ENCODE data around the gene REPS1.
A peak's percentile ranks its signal among the peaks of the same experiment; 100 is the strongest.
"Not testable (repeated sequence)": the region's sequence is repeated elsewhere in the genome, so short reads cannot be mapped to it uniquely, and the experiment has no call there.

REPS1 gene

GRCh38 chr6:138971601-138972000, 16.5 kb downstream of the REPS1 start:
- FAIRE-seq (no peak), DNase-seq (ENCODE audit: low spot score) (no peak)

- DNase-seq (ENCODE audit: low spot score): no peak
- no peak for FAIRE-seq
Observed at GRCh38 chr6:138970856-138971425, 17.1 kb downstream of the REPS1 start.

- DNase-seq (ENCODE audit: low spot score) (no peak), FAIRE-seq (no peak)
Observed at GRCh38 chr6:138970159-138970558, 17.9 kb downstream of the REPS1 start.

GRCh38 chr6:138966870-138967269, 21.2 kb downstream of the REPS1 start:
- no peak for FAIRE-seq
- DNase-seq (ENCODE audit: low spot score): no peak

- DNase-seq (ENCODE audit: low spot score) (no peak), FAIRE-seq (no peak)
Observed at GRCh38 chr6:138965971-138966370, 22.1 kb downstream of the REPS1 start.

GRCh38 chr6:138965291-138965874, 22.7 kb downstream of the REPS1 start:
- FAIRE-seq: no peak

GRCh38 chr6:138964012-138964411, 24.0 kb downstream of the REPS1 start:
- DNase-seq (ENCODE audit: low spot score) (no peak), FAIRE-seq (no peak)

More at GRCh38 chr6:138965291-138965874, 22.7 kb downstream of the REPS1 start:
- no peak for DNase-seq (ENCODE audit: low spot score)

DNA sequence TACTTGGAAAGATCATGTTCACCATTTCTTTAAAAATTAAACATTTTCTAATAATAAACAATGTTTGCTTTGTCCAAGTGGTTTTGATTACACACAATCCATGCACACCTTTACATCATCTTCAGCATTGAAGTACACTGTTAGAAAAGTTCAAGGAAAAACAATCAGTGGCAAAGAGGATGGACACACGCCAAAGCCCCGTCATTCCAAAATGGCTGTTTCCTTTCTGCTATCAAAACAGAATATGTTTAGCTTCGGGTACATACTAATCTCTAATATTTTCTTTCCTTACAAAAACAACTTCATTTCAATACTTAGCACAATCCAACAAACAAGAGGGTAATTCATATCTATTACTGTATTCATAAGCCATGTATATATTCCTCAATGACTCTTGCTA, 24.5 kb downstream of the REPS1 start:
- no peak for FAIRE-seq
- no peak for DNase-seq (ENCODE audit: low spot score)

GRCh38 chr6:138963119-138963518, 24.9 kb downstream of the REPS1 start:
- FAIRE-seq: no peak

DNA sequence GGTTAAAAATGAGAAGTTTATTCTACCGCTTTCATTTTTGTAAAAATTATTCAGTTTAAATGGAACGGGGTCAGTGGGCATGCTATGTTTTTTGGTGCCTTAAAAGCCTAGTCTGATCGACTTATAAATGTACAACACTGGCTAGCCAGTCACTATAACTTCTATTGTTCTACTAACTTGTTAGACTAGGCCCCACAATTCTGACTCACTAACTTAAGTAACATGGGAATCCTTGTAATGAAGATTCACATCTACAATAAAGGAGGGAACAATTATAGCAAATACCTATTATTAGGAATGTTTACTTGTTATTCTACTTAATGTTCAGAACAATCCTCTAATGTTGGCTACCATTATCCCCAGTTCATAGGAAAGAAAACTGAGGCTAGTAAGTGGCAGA, 28.5 kb downstream of the REPS1 start:
- DNase-seq (ENCODE audit: low spot score) (no peak), FAIRE-seq (no peak)

More at GRCh38 chr6:138963119-138963518, 24.9 kb downstream of the REPS1 start:
- DNase-seq (ENCODE audit: low spot score): no peak

- FAIRE-seq (no peak), DNase-seq (ENCODE audit: low spot score) (no peak)
Observed at GRCh38 chr6:138958595-138958994, 29.5 kb downstream of the REPS1 start.

GRCh38 chr6:138957903-138958302, 30.1 kb downstream of the REPS1 start:
- no peak for DNase-seq (ENCODE audit: low spot score)
- FAIRE-seq: no peak

DNA sequence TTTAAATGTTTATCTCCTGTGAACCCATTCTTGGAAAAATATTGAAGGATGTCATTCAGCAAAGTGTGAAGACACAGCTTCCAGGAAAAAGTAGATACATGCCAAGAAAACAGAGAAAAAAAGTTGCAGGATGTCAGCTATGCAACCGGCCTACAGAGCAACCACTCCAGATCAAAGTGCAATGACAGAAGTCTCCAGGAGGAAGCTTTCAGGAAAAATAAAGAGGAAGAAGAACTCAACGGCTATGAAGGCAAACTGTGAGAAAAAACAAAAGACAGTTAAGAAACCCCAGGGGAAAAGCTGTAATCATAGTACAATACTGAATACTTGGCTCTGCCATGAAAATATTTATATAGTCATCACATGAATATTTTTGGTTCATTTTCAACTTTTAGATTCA, 30.6 kb downstream of the REPS1 start:
- FAIRE-seq (no peak), DNase-seq (ENCODE audit: low spot score) (no peak)

GRCh38 chr6:138956244-138956924, 31.7 kb downstream of the REPS1 start:
- FAIRE-seq: no peak

GRCh38 chr6:138955262-138955661, 32.8 kb downstream of the REPS1 start:
- no peak for DNase-seq (ENCODE audit: low spot score)
- no peak for FAIRE-seq

More at GRCh38 chr6:138956244-138956924, 31.7 kb downstream of the REPS1 start:
- DNase-seq (ENCODE audit: low spot score): no peak

DNA sequence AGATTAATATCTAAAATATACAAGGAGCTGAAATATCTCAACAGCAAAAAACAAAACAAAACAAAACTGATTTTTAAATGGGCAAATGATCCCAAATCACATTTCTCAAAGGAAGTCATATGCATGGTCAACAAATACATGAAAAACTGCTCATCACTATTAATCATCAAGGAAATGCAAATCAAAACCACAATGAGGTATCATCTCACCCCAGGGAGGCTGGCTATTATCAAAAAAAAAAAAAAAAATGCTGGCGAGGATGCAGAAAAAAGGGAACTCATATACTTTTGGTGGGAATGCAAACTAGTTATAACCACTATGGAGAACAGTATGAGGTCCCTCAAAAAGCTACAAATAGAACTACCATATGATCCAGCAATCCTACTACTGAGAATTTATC, 34.6 kb downstream of the REPS1 start:
- DNase-seq (ENCODE audit: low spot score): no peak
- no peak for FAIRE-seq

DNA sequence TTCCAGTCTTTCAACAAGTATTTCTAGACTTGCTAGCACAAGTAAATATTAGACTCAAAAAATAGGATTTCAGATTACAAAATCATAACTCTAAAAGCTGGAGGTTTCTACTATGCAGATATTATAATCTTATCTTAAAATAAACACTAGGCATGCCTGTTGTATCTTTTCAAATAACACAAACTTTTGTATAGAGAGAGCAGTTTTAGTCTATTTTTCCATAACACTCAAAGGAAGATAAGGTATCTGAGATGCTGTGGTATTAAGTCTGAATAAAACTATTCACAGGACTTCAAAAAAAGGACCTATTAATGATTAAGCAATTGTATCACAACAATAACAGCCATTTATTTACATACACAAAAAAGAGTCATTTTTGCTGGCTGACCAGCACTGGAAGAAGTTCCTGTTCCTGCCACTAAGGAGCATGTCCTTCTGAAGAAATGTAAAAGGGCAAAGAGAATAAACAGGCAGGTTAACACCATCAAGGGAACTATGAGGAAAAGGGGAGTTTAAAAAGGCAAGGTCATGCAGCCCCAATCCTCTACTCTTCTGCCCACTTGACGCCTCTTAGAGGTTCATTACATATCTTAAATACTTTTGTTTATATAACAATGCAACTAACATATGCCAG, 39.4 kb downstream of the REPS1 start:
- FAIRE-seq: no peak
- no peak for DNase-seq (ENCODE audit: low spot score)

GRCh38 chr6:138948004-138948403, 40.0 kb downstream of the REPS1 start:
- DNase-seq (ENCODE audit: low spot score): no peak
- FAIRE-seq: no peak

DNA sequence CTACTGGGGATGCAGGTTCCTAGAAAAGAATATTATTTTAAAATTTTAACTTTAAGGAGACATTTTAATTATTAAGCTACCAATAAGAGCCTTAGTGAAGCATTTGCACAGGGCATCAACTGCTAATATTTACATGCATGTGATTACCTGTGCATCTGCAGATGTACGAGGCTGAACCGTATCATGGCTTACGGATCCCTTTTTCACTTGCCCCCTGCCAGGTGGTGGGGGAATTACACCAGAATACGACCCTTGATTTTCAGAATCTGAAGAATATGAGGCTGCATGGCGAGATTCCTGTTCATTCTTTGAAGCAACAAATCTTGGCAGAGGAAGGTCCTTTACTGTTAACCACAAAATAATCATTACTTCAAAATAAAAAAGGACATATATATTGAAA, 42.7 kb downstream of the REPS1 start:
- FAIRE-seq: no peak
- peak; percentile 9 for DNase-seq (ENCODE audit: low spot score)

- DNase-seq (ENCODE audit: low spot score): peak; percentile 6
- no peak for FAIRE-seq
Observed at GRCh38 chr6:138944412-138944811, 43.6 kb downstream of the REPS1 start.

DNA sequence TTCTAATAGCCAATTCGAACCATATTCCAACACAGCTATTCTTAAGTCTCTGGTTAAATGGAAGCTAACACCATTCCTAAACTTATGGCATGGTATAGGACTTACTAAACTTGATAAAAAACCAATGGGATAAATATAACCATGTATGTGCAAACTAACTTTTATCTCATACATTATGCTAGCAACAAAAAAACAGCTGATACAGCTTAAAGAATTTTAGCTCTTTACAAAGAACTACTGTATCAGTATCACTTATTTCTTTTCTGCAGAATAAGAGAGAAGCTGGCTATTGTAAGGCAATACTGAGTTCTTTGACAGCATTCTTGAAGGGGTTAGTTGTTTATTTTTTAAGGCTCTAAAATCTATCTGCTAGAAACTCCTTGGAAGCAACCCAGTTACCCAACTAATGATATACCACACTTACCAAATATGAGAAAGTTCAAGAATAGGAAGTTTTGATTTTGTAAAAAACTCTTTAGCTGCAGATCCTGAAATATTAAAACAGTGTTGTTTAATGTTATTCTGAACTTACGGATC, 44.9 kb downstream of the REPS1 start:
- no peak for FAIRE-seq
- no peak for DNase-seq (ENCODE audit: low spot score)

DNA sequence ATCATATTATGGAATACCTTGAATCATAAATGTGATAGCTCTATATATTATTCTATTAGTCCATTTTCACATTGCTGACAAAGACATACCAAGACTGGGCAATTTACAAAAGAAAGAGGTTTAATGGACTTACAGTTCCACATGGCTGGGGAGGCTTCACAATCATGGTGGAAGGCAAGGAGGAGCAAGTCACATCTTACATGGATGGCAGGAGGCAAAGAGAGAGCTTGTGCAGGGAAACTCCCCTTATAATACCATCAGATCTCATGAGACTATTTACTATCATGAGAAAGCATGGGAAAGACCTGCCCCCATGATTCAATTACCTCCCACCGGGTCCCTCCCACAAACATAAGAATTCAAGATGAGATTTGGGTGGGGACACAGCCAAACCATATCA, 51.2 kb downstream of the REPS1 start:
- FAIRE-seq; DNase-seq (ENCODE audit: low spot score): not testable (repeated sequence)
